Activated naive CD4-positive, alpha-beta T cell treated with Interleukin-2 at 50 U/mL for 16 hours (primary cell): Measurements from ENCODE around the gene CTNNA3.

Experiments
- DNase-seq: peaks from one replicate; pipeline ENCODE4 v3.0.0-alpha.2; 2020

The CTNNA3 gene

DNA sequence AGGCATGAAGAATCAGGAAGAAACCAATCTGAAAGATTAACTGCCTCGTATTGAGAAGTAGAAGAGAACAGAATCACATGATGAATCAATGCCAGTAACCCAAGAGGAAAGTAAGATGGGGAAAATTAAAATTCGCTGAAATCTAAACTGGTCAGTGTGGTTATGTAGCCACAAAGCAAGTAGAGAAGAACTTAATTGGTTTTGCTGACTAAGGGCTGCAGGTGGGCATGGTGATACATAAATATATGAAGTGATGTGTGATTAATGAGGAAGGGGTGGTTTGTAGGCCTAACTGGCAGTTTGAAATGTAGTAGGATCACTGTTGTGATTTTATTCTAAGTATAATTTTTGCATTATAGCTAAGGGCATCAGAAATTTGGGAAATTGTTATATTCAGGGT lies 853.6 kb downstream of the CTNNA3 start:
- no peak for DNase-seq

DNA sequence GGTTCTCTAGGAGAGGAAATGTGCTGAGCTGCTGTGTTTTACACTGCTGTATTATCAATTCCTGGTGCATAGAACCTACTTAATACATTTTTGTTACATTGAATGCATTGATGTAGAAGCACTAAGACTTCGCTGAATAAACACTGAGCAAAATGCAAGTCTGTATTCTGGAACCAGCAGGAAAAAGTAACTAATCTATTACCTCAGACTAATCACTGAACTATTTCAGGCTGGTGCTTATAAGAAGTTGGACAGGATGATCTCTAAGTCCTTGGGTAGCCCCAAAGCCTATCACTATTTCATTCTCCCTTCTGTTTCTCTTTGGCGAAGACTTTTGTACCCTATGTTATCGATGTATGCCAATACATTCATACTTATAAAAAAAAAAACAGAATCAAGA lies 857.3 kb downstream of the CTNNA3 start:
- DNase-seq: no peak

DNA sequence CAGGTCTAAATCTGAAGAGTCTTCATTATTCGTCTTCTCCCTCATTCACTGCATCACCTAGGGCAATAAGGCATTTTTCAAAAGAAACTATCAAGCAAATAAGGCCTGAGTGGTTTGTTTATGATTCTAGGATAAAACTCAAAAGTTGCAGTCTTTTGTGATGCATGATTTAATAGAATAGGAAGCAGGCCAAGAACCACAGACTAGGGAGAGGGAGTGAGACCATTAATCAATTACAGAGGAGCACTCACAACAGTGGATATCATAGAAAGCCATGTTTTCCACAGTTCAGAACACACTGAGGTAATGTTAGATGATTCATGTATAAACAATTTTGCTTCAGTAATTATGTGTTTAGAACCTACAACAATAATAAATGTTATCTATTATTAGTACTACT lies 858.0 kb downstream of the CTNNA3 start:
- no peak for DNase-seq

DNA sequence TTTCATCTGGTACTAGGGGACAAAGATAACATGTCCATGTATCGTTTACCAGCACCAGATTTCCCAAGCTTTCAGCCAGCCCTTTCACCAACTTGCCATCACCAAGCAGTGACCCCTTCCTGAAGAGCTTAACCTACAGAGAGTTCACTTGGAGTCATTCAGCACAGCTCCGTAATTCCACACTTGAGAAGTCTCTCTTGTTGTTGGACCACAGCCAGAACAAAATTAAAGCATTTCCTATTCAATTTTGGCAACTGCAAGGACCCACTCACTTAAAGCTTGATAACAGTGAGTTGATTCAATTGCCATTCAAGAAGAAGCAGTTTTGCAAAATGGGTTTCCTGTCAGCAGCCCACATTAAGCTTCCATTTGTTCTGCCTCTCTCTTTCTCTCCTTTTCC lies 858.7 kb downstream of the CTNNA3 start:
- DNase-seq: no peak

DNA sequence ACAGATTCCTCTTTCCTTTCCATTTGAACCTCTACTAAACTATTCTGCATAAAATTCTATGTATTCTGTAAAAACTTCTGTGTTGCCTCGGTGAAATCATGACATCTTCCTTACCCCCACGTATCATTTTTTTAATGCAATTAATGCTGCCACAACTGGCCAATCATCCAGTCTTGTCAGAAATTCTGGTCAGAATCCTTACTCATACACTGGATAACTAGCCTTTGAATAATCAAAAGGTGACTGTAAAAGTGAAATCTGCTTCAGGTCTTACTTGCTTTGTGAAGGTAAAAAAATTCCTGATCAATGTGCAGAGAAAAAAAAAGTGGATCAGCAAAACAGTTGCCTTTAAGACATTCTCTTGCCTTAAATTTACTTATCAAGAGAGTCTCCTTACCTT lies 859.2 kb downstream of the CTNNA3 start:
- no peak for DNase-seq

DNA sequence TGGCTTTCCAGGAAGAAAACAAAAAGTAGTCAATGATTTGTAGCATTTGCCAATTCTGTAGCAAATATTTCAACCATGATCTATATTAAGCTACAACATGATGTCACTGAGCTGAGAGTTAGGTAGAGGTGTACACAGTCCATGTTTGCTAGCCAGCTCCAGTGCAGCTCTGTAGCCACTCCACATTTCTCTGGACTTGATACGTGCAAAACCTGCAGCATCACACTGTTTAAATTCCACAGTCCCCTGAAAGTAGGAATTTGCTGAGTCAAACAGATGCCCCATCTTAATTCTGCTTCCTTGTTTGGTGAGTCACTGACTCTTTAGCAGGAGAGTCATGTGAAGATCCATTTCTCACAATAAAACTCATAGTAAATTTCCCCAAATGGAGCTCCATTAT lies 859.9 kb downstream of the CTNNA3 start:
- DNase-seq: no peak

DNA sequence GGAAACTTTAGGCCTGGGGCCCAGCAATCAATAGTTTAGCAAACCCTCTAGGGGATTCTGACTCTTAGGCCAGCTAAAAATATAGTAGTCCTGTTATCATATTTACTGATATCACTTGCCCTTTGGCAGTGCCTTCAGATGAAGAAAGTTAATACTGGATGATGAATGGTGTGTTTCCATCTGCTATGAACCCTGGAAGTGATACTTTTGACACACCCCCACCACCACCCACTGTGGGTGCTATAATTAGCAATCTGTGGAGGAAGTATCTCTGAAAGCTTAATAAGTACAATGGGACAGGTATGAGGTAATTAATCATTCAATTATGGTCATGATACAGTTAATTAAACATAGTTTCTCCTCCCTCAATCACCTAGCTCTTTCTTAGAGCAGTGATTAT lies 860.6 kb downstream of the CTNNA3 start:
- no peak for DNase-seq

DNA sequence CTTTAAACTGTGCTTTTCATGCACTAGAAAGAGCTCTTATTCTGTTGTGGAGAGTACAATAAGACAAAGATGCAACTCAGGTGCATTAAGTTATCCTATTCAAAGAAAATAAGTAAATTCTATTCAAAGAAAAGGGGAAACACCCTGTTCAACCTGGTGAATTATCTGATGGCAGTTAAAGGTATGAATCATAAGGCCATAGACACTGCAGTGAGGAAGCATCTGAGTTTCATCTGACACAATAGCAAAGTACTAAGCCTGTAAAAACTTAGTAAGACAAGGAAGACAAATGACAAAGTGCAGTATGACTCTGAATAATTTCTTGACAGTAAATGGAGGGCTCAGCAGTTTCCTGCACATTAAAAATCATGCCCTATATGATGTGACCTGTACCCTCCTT lies 861.2 kb downstream of the CTNNA3 start:
- no peak for DNase-seq

DNA sequence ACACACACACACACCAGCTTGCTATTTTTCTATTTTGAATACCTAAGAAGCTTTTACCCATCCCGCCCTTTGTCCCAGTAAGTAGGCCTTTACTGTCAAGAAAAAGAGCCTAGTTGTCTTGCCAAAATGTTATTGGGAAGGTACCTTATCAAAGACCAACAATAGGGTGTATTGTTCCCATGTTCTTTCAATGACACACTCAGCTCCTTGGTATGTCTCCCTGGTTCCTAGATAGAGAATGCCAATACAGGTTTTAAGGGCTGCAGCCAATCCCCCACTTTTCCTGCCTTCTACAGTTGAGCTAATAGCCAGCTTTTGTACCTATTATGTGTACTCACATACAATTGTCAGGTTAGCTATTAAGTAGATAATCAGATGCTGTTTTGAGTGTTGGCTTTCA lies 862.1 kb downstream of the CTNNA3 start:
- DNase-seq: no peak

DNA sequence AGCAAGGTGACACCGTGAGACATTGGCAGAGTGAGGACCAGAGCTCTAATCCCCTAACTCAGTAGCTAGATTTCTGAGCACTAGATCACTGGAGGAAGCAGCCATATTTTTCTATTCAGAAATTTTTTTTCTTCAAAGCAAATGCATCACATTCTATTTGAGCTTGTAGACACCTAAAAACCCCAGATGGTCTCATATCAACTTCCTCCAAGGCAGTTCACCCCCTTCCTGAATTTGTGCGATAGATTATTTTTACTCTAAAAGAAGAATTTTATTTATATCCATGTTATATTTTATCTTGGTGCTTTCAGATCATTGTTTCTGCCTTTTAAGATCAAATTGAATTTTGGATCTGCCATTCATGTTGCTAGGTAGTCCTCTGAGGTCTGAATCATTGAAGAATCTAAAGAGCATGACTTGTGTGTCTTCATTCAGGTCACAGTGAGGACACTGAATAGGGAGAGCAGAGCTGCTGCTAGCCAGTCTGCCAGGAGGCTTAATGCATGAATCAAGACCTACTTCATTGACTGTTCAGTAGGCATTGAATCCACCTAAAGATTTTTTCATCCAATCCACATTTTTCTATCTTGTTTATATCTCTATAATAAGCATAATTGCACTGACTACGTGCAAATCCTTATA lies 863.1 kb downstream of the CTNNA3 start:
- DNase-seq: no peak

DNA sequence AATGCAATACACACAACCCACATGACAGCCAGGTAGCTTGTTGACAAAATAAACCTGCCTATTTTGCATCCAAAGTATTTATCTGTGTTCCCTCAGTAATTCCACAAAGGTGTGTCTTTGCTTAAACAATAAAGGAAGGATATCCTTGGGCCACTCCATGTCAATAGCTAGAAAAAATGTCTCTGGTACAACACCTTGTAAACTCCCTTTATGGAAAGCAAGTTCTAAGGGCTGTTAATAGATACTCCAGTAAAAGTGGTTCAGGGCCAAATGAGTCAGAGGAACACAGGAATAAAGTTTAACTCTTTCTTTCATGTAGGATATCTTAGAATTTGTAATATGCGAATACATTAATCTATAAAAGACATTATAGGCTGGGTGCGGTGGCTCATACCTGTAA lies 867.0 kb downstream of the CTNNA3 start:
- no peak for DNase-seq

DNA sequence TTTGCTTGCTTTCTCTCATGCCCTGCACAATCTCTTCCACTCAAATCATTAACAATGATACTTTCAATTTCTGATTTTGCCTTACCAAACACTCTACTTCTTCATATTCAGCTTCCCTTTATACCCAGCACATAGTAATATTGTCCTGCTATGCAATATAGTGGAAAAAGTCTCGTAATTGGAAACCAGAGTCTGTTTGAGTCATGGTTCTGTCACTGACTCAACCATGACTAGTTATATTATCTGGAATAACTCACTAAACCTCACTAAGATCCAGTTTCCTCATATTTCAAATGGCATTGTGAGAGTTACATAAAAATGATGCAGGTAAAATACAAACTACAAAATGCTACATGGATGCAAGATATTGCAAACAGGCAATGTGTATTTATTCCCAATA lies 868.6 kb downstream of the CTNNA3 start:
- DNase-seq: no peak

DNA sequence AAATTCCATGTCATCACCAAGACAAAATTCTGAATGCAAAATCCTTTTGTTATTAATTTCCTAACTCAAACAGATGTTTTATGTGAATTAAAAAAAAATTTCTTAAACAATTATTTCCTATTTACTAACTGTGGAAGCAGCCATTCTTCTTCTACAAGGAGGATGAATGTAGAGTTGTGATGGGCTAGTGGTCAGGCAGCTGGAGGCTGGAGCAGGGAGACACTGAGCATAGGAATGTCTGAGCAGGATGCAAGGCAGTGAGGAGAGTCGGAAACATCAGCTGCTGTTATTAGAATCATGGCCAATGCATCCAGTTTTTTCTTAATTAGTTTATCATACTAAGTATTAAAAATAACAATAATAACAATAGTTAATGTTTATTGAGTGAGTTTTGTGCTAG lies 872.7 kb downstream of the CTNNA3 start:
- DNase-seq: no peak

DNA sequence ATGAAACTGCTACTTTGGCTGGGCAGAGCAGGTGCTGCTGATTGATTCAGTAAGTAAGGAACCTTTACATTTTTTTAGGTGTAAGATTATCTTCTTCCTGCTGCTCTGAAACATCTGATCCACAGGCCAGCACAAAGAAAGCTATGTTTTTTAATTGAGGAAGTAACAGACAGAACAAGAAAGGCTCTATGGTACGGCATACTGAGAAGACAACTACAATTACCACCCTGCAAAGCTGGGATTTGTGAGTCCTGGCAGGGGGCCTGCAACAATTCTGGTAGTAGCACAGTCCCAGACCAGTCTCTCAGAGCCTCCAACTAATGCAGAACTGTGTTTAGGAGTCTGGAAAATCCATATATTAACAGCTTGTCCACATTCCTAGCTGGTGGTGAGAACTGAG lies 873.2 kb downstream of the CTNNA3 start:
- no peak for DNase-seq

DNA sequence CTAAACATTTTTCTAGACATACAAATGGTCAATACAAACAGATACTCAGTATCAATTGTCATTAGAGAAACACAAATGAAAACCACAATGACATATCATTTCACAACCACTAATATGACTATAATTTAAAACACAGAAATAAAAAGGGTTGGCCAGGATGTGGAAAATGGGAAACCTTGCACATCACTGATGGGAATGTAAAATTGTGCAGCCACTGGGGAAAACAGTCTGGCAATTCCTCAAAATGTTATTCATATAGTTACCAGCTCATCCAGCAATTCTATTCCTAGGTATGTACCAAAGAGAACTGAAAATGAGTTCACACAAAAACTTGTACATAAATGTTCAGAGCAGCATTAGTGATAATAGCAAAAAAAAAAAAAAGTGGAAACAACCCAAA lies 876.3 kb downstream of the CTNNA3 start:
- DNase-seq: no peak

DNA sequence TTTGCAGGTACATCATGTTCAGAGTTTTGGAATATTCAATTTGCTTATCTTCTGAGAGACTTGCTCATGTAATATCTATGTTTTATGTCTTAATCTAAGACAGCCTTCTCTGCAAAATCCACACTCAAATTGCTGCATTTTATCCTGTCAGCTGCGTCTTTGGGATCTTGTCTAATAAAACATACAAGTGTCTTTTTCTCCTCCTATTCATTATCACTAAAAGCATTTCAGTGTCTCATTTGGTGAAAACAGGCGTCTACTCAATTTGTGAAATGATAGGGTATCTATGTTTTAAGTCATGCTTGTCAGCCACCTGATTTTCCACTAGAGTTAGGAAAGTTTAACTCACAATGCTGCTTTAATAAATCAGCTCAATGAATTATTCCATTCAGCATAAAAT lies 882.9 kb downstream of the CTNNA3 start:
- no peak for DNase-seq

DNA sequence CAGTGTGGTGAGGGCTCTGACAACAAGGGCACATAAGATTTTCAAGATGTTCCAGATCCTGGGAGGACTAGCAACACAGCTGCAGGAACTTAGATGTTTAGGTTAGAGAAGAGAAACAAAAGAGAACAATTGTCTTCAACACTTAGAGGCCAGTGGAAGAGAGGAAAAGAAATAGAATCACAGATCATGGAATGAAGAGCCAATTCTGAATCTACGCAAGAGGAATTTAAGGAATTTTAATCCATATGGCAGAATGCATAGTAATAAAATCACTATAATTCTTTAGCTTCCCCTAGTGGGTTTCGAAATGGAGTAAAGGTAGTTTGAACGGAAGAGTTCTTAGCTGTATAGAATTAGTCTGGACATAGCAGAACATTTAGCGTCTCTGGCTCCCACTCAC lies 884.8 kb downstream of the CTNNA3 start:
- DNase-seq: no peak

DNA sequence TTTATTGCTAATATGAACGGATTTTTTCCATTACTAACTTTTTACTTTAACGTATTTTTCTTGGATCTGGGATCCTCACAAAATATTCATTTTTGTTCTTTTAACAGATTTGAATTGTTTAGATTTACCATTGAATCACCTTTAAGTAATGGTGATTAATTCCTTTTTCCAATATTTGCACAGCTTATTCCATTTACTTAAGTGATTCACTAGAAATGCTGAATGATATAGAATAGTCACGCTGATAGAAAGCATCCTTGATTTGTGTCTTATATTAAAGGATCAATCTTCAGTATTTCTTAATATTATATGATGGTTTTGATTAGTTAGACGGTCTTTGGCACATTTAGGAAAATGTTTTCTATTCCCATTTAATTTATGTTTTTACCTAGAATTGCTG lies 886.6 kb downstream of the CTNNA3 start:
- no peak for DNase-seq

DNA sequence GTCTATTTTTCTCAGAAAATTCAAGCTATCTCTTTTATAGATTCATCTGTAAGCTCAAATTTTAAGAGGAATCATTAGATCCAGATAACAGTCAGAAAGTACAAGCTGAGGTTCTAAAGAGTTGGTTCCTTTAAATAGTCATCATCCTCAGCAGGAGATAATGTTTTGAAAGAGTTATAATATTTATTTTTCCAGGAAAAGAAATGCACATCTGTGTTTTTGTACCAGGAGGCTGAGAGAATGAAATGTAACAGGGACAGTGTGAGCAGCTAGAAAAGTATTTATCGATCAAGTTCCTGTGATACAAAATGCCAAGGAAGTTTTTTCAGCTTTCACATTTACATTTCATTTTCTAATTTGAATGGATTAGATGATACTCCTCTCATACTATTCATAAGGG lies 890.4 kb downstream of the CTNNA3 start:
- no peak for DNase-seq

DNA sequence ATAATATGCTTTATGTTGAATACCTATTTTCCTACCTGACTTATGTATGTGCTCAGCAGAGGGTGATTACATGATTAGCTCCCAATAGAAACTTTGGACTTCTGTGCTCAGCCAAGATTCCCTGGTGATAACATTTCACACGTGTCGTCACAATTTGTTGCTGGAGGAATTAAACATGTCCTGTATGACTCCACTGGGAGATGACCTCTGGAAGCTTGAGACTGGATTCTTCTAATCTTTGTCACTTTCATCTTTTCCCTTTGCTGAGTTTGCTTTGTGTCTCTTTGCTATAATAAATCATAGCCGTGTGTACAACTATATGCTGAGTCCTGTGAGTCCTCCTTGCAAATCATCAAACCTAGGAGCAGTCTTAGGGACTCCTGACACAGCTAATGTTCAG lies 891.0 kb downstream of the CTNNA3 start:
- DNase-seq: no peak

DNA sequence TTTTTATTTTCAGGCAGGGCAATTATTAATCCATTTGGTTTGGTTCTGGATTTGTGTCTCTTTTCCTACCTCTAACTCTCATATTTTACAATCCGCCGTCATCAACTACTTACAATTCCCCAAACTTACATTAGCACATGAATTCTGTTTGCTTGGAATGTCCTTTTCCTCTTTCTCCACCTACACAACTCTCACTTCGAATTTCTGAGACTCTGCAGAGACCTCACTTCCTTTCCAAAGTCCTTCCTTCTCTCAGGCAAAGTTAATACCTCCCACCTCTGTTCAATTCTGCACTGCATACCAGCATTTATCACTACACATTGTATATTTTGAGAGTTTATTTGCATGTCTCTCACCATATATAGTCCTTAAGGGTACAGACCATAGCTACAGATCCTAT lies 892.8 kb downstream of the CTNNA3 start:
- DNase-seq: no peak

DNA sequence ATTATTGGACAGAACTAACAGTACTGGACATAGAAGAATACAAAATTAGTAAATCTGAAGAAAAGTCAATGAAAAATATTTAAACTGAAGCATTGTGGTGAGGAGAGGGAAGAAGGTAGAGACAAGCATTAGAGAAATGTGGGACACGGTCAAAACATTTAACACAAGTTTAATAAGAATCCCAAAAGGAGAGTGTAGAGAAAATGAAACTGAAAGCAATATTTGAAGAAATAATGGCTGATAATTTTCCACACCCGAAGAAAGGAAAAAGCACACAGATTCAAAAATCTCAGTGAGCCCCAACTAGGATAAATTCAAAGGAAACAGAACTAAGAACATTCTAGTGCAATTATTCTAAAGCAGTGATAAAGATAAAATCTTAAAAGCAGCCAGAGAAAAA lies 896.5 kb downstream of the CTNNA3 start:
- DNase-seq: no peak

DNA sequence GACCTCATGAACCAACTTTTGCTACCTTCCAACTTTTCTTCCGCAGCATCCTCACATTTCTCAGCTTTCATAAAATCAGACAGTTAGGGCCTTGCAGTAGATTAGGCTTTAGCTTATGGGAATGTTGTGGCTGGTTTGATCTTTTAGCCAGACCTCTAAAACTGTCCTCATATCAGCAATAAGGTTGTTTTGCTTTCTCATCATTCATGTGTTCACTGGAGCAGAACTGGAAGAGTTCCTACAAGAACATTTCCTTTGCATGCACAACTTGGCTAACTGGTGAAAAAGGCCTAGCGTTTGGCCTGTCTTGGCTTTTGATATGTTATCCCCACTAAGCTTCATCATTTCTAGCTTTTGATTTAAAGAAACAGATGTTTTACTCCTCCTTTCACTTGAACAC lies 900.1 kb downstream of the CTNNA3 start:
- DNase-seq: no peak

DNA sequence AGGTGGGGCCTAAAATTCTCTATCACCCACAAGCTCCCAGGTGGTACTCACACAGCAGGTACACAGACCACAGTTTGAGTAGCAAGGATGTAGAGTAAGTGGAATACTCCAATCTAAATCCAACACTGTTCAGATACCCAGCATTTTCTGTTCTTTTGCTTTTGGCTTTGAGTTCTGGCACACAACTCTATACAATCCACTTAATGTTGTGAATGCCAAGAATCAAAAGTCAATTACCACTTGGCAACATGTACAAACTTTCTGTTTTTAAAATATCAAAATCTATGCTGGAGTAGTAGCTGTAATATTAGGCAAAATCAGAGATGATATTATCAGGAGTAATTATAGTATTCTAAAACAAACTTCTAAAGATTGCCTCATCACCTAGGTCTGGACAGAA lies 903.6 kb downstream of the CTNNA3 start:
- DNase-seq: no peak

DNA sequence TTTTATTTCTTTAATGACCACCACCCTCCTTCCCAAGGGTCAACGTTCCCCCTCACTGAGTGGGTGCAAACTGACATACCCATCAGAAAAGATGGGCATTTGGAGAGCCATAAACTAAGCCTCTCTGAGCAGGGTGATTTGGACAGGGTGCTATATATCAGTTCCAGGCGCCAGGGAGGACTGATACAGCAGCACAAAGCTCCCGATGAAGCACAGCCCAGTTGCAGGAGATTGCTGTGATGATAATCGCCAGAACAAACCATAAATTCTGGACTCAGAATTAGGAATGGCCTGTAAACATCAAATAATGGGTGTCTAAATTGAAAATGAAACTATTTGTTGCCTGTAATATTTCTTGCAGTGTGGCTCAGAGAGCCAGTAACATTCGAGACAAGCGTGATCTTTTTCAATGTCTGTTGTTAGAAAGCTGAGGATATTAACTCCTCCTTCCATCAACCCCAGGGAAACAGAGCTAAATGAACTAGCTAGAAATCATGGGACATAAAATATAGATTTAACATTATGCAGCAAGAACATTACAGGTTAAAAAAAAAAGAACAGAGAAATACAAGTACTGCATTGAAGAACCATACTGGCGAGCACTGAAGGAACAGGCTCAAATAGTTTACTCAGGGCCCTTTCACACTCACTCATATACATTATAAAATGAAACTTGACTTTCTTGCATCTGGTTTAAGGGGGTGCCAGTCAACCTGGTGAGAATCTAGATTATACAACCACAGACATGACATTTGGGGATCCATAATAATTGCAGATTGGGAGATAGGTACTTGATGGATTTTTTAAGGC lies 907.6 kb downstream of the CTNNA3 start:
- no peak for DNase-seq
